NOMO-1 (cell line): ENCODE data around the gene TEX2.
A peak's percentile ranks its signal among the peaks of the same experiment; 100 is the strongest.

Source experiments
- DNase-seq, 2 experiments: peaks; one replicate each; lab custom pipeline; 2025; ENCODE audit not compliant: unreplicated experiment in 2 of 2; lab: John Stamatoyannopoulos, UW

TEX2 gene

DNA sequence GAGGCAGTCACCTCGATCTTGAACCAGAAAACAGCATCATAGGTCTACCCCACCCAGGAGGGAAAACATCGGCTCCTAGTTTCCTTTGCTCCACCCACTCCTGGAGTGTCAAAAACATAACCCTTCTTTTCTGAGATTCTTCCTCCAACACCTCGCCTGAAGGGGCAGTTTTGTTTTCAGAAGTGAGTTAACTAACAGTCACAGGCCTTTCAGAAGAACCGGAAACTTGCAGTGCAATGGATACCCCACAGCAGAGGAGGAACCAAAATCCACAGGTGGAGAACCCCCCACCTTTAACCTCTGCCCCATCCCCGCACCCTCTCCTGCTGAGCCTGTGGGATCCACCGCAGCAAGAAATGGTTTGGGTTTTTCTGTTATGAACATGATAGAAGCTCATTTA, 7.8 kb upstream of the TEX2 start:
- DNase-seq: peak in 1 of 2 experiments; percentile 61

DNA sequence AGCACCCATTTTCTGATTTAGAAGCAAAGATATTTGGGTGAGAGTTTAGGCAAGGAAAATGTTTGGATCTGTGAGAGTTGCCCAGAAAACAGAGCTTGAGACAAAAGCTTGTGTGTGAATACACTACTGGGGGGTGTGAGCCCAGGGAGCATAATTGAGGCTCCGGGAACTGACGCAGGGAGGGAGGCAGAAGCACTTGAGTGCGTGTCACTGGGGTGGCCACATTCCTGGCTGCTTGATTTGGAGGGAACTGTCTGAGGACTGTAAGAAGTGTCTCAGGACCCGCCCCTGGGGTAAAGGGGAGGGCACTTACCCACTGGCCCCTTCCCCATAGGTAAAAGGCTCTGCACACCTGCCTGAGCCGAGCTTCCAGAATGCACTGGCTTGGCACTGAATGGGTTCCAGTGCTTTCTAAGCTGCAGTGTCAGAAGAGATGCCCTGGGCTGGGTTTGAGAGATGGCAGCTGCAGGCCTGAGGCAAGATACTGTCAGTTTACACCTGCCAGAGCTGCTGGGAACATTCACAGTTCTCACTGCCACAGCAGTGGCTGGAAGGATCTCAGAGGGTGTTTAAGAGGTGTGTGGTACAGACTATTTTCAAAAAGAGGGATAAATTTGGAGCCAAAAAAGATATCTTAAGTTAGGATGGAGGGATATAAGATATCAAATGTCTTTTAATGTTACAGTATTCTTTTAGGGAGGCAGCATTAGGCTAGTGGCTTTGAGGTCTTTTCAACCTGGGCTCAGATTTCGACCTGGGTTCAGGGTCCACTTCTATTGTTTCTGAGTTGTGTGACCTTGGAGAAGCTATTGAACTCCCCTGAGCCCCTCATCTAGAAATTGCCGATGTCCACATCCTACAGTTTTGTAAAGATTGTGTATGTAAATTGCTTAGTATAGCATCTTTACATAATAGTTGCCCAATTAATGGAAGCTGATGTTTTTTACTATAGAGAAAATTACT, 6.9 kb upstream of the TEX2 start:
- DNase-seq: no peak

- no peak for DNase-seq
Measured at GRCh38 chr17:64264891-64265290, 1.8 kb upstream of the TEX2 start.

DNA sequence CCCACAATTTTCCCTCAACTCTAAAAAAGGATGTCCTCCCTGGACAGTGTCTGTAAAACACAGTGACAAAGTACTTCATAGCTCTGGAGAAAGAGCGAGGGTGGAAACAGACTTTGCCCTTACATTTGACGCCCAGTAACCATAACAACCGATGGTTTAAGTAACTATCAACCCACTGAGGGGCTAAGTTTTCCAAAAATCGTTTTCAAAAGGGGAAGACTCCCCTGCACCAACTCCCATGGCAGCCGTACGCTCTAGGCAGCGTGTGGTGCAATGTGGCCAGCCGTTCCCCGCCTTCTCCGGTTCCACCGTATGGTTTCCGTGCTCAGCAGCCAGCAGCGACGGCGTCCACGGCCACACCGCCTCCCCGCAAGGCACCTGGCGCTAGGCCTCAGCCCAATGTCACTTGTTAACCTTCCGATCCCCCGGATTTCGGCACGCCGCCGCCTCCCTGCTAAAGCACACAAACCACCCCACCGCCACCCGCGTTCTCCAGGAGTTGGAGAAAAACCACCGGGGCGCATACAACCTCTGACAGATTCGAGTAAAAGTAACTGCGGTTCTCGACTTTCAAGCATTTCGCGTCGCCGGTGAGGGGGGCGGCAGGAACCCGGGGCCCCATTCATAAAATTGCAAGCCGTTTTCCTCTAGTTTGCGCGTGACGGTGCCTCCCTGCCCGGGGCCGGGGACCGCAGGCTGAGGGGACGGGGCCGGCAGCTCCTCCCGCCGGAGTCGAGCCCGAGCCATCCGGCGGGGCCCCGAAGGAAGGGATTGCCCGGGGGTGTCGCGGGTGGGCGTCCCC, 661 bp downstream of the TEX2 start:
- peak; percentile 31 to 57 for DNase-seq

GRCh38 chr17:64261417-64262145, 1.5 kb downstream of the TEX2 start:
- DNase-seq: no peak

DNA sequence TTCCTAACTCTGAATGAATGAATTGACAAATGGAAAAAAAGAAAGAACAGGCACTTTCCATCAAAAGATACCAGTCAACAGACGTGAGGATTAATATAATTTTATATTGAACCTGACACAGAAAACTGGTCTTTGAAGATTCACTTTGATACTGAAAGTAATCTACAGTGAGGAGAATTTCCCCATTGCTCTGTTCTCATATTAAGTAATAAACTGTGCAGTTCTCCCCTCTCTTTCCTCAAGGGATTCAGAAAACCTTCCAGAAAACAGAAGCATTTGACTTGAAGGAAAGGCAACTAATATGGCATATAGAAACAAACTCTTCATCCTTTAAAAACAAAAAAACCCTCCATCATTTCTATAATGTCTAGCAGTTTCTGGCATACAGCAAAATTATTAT, 2.2 kb downstream of the TEX2 start:
- DNase-seq: no peak

GRCh38 chr17:64259922-64260321, 3.1 kb downstream of the TEX2 start:
- peak in 1 of 2 experiments; percentile 7 for DNase-seq

- no peak for DNase-seq
Measured at GRCh38 chr17:64259426-64259825, 3.6 kb downstream of the TEX2 start.

DNA sequence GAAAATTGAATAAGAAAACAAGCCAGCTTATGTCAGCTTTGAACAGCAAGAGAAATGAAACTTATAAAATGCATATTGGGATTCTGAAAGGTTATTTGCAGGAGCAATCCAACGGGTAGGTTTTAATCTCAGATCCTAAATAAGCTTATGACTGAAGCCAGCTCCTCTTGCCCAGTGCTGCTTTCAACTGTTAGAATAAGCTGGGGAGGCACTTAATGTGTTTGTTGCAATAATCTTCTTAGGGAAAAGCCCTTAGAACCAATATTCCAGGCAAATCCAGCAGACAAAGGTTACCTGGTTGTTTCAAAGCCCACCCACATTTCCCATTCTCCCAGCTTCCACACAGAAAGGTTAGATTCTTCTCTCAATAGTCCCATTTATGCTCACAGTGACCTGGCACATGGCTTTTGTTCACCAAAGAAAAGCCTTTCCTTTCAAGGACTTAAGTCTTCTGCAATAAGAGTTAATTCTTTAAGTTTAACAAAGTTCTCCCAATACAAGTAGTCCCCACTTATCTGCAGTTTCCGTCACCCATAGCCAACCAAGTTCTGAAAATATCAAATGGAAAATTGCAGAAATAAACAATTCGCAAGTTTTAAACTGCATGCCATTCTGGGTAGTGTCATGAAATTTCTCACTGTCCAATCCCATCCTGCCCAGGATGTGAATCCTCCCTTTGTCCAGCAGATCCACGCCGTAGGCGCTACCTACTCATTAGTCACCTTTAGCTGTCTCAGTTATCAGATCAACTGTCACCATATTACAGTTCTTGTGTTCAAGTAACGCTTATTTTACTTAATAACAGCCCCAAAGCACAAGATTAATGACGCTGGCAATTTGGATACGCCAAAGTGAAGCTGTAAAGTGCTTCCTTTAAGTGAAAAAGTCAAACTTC, 5.9 kb downstream of the TEX2 start:
- no peak for DNase-seq

DNA sequence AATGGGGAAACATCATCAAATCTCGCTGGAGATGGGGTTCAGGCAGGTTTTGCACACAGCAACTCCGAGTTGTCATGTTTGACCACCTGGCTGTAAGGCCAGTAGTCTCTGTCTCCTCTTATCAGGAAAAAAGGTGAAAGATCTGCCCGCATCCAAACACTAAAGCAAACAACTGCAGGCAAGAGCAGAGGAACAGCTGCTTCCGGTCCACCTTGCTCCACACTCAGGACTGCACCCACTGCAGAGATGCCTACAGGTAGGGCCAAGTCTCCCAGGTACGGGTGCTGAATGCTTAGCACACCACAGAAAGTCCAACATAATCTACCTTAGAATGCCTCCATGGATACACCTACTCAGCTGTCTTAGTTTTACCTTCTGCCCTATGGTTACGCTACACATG, 7.3 kb downstream of the TEX2 start:
- no peak for DNase-seq

- no peak for DNase-seq
Measured at GRCh38 chr17:64254755-64255154, 8.3 kb downstream of the TEX2 start.

DNA sequence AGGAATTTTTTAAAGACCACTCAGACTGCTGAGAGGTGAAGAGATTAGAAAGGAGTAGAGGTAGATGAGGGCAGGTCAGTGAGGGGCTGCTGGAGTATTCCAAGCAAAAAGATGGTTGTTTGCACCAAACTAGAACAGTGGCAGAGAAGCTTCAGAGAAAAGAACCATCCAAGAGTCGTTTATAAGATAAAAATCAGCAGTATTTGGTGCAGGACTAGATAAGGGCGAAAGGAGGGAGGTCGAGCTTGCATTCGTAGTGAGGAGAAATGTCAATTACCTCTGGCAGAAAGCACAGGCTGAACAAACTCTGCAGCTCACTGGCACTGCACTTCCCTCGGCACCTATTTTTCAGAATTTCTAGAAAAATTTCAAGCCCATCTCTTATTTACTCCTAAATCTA, 9.6 kb downstream of the TEX2 start:
- DNase-seq: no peak

- no peak for DNase-seq
Measured at GRCh38 chr17:64252831-64253230, 10.2 kb downstream of the TEX2 start.

GRCh38 chr17:64250233-64250835, 12.7 kb downstream of the TEX2 start:
- DNase-seq: no peak

DNA sequence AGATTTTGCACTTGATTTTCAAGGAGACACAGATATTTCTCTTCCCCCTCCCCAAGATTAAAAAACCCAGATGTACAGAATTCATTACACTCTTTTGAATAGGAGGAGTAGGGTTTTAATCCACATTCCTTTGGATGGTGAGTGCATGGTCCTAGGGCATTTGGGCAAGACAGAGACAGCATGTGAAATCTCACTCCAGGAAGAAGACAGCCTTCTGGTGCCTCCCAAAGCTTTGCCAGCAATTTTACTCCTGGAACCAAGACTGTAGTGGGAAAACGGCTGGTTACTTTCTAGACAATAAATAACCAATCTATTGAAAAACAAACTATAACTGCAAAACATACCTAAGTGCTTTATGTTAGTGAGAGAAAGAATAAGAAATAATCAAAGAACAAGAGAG, 15.2 kb downstream of the TEX2 start:
- DNase-seq: no peak

DNA sequence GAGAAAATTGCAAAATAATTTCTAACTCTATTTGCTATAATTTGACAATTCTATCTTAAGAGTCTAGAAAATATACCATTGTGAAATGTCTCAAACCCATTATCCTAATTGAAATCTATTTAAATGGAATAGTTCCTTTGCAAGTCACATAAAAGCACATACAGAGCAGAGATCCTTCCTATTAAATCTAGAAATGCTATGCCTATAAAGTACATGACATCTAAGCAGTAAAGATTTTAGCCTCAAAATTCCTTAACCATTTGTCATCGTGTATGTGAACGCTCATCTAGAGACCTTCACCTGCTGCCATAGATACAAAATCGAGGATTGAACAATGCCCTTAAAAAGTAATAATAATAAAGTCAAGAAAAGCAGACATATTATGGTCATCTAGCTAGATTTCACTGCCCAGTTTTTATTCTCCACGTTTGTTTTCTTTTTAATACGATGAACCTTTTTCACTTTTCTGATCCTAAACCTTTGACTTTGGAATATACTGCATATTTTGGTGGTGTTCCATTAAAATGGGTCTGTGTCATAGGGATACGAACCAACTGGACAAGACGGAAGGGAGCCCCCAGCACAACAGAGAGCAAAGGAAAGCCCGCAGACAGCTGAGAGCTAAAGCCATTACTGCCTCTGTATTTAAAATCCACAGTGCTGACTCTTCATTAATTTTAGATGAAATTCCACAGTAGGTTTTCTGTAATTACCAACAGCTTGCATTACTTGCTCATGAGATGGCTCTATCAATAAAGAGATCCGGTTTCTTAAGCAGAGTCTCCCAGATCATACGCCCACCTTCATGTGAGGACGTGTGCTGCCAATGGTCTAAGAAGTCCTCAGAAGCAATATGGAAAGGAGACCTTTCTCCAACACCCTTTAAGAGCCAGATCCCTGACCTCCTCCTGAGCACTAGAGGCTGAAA, 17.6 kb downstream of the TEX2 start:
- DNase-seq: no peak

DNA sequence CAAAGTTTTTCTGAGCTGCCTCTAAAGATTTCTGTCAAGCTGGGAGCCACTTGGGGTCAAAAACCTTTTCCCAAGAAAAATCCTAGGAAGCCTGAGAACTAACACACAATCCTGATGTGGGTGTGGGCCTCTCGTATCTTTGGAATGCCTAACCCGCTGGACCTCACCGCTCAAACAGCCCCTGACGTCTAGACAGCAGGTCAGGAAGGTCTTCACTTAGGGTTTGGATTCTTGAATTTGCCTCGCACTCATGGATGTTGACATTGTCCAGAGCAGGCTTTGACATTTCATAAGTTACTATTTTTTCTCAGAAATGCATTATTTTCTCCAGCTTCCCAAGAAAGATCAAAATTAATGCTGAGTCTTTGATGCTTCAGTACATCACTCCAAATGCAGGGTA, 18.9 kb downstream of the TEX2 start:
- no peak for DNase-seq

- DNase-seq: no peak
Measured at GRCh38 chr17:64243340-64243739, 19.7 kb downstream of the TEX2 start.

GRCh38 chr17:64242633-64243032, 20.4 kb downstream of the TEX2 start:
- no peak for DNase-seq
